T-helper 9 cell (primary cell): ENCODE results near the gene SDK1.
"Not testable (repeated sequence)": the region's sequence is repeated elsewhere in the genome, so short reads cannot be mapped to it uniquely, and the experiment has no call there.

Experiments used
- DNase-seq: peaks from one replicate; pipeline ENCODE4 v3.0.0-alpha.2; 2020

SDK1 gene

DNA sequence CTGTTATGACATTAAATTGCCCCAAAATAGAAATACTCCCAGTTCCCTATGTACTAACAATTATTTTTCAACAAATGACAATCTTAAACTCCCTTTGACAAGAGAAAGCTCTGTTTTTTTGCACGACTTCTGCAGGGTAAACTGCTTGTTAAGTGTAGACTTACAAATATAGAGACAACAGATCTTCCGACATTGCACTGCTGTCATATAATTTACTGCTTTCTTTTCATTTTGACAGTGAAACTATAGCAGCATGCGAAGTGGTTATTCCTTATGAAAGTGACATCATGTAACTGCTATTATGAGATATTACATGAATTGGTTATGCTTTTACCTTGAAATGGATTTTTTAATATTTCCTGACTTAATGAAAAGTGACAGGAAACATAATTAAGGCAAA is 659.9 kb downstream of the SDK1 start:
- DNase-seq: no peak

DNA sequence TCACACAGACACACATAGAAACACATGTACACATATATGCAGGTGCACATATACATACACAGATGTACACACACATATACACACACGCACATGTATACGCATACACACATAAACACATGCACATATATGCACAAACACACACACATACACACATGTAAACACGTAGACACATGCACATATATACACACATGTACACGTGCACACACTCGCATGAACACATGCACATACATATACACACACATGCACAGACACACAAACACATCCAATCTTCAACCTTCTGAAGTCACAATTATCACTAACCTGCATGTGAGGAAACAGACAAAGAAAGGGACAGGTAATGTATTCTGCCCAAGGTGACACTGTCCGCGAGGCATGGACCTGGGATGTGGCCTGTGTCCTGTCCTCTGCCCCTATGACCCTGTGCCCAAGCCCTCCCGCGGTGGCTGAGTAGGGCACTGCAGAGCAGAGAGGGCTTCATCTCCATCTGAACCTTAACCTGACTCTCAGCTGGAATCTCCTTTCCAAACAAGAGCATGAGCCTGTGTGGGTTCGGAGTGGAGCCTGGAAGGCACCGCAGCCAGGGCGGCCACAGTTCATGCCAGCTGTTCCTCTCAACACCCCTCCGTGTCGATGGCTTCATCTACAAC is 660.9 kb downstream of the SDK1 start:
- DNase-seq: no peak

DNA sequence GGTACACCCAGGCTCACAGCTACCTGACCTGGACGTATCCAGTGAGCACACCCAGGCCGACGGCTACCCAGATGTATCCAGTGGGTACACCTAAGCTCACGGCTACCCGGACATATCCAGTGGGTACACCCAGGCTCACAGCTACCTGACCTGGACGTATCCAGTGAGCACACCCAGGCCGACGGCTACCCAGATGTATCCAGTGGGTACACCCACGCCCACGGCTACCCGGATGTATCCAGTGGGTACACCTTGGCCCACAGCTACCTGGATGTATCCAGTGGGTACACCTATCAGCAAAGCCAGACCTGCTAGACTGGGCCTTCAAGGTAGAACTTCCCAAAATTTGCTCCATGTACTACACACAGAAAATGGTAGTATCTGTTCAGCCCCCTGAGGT is 662.7 kb downstream of the SDK1 start:
- not testable (repeated sequence) for DNase-seq

DNA sequence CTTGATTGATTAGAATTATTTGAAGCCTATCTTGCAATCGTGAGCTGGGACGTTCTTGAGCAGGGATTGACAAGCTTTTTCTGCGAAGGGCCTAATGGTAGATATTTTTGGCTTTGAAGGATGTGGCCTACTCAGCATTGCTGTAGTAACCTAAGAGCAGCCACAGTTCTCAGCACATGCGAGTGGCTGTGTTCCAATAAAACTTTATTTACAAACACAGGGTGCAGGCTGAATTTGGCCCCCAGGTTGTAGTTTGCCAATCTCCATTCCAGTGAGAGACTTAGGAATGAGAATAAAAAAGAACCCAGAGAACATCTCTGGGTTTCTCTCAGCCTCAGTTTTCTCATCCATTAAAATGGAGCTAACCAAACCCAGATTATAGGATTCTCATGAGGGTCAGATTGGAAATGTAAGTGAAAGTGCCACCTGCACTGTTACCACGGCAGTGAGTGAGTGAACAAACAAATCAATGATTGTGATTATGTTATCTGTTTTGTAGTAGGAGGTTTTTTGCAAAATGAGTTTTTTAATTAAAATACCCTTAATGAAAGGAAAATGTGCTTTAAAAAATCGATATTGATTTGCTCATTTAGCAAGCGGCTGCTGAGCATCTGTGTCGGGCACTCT is 664.0 kb downstream of the SDK1 start:
- DNase-seq: no peak

DNA sequence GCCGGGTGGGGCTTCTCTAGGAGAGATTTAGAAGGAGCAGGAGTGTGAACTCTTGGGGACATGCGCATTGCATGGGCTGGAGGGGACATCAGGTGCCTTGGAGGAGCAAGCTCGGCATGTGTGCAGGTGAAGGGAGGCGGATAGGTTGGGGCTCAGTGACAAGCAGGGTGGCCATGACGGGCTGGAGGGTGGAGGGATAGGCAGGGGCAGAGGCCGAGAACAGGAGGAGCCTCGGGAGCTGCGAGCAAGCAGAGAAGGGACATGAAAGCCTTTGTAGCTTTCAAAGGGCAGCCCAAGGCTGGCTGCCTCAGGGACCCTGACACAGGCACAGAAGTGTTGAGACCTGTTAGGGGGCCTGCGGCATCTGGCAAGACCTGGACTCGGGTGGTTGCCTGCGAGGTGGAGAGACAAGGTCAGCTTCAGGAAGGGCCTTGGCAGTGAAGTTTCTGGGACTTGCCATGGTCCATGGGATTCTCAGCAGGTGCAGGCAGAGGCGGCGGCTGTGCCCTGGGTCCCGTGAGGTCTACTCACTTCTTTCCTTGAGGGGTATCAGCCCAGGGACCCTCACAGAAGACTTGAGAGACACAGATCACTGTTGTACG is 664.8 kb downstream of the SDK1 start:
- no peak for DNase-seq

DNA sequence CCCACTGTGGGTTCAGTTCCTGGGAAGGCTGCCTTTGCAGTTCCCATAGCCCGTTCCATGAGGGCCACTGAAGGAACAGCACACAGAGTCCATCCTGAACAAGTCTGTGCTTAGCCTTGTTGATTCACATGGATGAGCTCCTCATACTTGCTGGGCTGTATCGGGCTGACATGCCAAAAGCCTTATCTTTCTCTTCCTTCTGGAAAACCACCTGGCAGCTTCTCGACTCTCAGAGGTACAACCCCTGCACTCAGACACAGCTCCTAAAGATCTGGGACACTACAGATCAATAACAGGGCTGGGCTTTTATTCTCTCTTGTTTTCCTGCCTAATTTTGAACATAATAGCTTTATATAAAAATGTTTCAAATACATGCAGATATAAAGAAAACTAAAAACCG is 667.2 kb downstream of the SDK1 start:
- no peak for DNase-seq

DNA sequence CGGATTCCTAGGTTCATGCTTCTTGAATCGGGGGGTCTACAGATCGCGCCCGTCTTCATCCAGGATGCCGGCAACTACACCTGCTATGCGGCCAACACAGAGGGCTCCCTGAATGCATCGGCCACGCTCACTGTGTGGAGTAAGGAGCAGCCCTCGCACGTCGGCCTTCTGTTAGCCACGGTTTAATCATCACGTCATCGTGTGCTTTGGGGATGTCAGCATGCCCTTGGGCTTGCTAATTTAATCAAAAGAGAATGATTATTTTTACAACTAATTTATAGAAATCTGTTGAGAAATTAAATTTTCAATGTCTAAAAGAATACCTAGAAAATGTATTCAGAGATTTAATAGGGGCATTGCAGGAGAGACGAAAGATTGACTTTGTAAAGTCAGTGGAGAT is 668.2 kb downstream of the SDK1 start:
- DNase-seq: no peak

DNA sequence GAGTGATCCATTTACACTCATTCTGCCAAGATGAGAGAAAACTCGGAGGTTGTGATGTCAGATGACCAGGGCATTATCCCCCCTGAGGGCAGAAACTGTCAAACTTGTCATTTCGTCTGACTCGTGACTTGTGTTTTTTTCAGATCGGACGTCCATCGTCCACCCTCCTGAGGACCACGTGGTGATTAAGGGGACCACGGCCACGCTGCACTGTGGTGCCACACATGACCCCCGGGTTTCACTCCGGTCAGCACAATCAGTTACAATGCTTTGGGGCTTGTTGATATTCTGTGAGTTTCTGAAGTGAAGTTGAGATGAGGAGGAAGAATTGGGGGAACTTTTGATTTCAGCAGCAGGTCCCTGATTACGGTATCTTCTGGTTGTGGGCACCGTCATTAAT is 670.3 kb downstream of the SDK1 start:
- no peak for DNase-seq

DNA sequence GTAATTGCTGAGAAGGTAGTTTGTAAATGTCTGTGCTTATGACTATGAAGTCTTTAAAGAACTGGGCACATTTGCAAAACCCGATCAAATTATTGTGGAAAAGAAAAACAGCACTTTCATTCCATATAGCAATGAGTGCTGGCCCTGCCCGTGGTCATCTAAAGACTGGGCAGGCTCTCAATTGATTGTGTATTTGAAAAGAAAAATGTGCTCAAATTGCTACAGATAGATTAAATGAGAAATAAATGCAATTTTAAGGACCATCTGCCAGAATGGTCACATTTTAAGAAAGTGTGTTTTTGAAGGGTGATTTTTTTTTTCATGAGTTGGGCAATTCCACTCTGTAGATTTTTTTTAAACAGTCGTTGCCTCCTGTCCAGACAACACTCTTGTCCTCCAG is 672.2 kb downstream of the SDK1 start:
- no peak for DNase-seq

DNA sequence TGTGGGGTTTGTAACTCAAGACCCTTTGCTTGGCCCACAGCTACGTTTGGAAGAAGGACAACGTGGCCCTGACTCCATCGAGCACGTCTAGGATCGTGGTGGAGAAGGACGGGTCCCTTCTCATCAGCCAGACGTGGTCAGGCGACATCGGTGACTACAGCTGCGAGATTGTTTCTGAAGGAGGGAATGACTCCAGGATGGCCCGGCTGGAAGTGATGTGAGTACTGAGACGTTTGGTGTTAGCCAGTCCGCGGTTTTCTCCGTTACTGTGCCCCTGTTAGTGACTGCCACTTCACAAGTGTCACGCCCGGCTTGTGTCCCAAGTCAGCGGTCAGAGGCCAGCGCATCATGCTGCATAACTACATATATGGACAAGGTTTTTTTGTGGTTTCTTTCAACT is 673.3 kb downstream of the SDK1 start:
- DNase-seq: no peak

DNA sequence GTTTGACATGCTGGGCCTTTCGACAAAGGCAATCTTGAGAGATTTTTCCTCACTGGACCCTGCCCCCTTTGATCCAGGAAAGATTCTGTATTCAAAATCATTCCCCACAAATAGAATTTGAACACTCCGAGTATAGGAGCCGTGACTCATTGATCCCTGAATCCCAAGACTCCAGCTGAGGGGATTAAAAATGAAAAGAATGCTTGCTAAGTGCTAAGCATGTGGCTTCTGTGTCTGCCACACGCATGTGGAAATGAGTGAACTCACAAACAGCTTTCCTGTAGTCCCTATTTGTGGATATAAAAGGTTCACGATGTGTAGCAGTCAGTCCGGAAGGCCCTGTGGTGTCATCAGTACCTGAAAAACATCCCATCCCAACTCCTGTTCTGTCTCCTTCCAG is 674.3 kb downstream of the SDK1 start:
- no peak for DNase-seq

DNA sequence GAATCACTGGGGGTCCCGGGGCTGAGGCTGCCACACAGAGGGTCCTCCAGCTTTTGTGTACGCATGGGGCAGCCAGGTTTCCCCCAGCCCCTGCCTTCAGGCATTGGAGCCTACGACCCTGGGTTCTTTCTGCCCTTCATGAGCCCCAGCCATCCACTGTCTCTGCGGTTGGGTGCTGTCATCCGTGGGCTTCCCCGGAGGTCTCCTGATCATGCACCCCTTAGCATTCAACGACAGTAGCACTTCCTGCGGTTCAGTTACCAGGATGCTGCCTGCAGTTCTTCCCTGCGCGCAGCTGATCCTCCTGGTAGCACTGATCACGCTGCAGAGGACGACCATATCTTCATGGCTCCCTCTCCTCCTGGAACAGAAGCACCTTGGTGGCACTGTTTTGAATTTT is 676.3 kb downstream of the SDK1 start:
- no peak for DNase-seq

DNA sequence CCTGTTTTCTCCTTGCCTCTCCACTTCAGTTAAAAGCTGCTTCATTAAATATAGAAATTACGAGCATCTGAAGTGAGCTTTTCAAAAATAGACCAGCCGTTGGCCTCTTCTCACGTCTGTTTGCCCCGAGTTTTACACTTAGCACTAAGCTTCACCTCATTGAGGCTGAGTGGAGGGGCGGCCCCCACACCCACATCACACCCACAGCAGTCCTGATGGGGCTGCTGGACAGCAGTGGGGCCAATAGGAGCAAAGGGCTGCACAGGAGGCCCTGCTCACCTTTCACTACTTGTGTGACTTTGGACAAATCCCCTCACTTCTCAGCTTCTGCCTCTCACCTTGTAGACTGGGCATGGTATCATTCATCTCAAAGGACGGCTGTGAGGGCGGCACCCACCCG is 677.8 kb downstream of the SDK1 start:
- no peak for DNase-seq

DNA sequence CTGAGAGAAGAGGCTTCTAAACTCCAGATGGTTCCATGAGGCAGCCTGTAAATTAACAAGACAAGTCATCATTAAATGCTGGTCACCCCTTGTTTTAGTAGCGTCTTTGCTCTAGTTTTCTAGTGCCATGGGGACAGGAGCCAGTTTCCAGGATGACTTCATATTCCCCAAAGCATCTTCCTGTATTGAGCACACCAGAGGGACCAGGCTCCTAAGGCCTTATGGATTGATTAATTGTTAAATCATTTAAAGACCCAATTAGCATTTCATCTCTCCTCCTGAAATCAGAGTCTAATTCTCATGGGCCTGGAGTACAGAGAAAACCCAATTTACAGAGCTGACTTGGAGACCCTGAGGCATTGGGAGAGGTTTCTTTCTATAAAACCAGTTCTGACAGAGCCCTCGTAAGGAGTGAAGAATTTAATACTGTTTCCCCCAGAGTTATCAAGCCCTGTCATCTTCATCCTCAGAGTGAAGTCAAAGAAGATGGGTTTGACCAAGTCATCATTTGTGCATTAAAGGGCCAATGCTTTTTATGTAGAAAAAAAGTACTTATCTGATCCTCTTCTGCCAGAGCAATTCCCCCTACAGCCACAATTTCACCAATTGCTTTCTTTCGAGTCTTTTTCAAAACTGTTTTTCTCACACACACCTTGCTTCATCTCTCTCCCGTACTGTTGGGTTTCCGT is 678.7 kb downstream of the SDK1 start:
- DNase-seq: no peak

DNA sequence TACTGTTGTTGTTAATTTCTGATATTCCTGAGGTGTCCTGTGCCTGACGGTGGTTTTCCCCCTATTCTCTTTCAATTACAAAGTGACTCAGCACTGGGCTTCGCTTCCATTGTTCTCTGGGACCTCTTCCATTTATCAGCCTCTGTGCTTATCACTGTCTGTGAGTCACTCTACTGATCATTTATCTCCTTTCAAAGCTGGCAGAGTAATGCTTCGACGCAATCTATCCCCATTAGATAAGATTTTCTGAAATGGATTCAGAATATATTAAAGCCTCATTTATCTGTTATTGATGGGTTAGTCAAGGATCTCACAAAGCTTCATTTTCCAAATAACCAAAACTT is 679.2 kb downstream of the SDK1 start:
- no peak for DNase-seq

DNA sequence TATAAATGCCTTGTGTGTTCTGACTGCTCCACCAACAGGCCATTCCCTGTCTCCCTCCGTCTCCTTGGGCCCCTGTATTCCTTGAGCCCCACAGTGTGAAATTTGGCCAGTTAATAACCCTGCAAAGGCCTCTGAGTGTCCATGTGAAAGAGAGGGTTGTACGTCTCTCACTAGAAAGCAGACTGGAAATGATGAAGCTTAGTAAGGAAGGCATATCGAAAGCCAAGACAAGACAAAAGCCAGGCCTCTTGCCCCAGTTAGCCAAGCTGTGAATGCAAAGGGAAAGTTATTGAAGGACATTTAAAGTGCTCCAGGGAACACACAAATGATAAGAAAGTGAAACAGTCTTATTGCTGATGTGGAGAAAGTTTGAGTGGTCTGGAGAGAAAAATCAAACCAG is 680.2 kb downstream of the SDK1 start:
- DNase-seq: no peak

DNA sequence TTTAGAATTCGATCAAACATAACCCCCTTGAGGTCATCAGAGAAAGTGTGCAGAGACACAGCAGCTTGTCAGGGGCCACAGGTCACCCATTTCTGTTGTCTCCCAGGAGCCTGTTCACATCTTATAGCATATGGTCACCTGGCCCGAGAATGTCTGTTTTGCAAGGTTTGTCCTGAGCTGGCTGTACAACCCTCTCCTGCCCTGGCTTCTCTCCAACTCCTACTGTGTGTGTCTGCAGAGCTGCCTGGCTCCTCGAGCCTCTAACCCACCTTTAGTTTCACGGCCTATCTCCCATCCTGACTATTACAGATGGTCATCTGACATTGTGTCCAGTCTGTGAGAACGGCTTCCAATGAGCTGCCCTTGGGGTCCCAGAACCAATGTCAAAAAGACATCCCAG is 683.4 kb downstream of the SDK1 start:
- DNase-seq: no peak

DNA sequence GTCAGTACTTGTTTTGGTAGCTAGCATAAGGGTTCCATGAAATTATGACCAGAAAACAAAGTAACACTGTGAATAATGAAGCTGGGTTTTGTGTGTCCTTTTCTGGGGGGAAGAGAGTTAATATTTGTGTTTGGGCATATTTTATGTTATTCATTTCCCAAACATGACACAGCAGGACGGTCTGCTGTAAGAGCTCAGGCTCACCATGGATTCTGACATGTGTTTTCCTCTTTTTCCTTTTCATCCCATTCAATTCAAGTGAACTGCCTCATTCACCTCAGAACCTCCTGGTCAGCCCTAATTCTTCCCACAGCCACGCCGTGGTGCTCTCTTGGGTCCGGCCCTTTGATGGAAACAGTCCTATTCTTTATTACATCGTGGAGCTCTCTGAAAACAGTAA is 685.9 kb downstream of the SDK1 start:
- DNase-seq: no peak

DNA sequence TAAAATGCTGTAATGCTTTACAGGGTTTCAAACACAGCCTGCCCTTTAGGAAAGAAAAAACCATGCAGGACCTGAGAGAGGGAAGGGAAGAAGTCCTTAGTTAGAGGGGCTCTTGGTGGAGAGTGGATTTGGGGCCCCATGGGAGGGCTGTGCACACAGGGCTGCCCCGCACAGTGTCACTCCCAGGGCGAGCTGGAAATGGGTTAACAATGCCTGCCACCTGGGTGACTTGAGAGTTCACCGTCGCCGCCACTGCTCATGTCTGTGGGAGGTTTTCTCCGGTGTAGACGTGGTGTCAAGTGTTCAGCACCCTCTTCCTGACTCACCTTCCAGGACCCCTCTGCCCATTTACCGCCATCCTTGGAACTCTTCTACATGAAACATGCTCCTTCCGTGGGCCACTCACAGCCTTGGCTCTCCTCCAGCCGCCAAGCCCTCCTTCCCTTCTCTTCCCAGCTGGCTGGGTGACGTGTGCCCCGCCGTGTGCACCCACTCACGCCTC is 686.4 kb downstream of the SDK1 start:
- no peak for DNase-seq

DNA sequence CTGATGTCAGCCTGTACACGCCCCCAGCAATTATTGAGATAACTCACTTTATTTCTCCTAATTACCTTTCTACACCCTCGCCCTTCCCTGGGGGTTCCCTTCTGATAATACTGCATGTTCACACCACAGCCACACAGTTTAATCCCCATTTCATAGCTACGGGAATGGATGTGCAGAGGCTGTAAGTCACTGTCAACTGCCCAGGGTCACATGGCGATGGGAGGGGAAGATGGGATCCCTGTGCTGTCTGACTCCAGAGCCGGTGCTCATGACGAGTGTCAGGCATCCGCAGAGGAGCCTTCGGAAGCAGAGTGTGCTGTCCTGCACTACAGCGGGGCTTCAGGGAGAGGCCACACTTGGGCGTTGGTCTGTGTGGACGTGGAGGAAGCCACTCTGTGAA is 688.7 kb downstream of the SDK1 start:
- no peak for DNase-seq

DNA sequence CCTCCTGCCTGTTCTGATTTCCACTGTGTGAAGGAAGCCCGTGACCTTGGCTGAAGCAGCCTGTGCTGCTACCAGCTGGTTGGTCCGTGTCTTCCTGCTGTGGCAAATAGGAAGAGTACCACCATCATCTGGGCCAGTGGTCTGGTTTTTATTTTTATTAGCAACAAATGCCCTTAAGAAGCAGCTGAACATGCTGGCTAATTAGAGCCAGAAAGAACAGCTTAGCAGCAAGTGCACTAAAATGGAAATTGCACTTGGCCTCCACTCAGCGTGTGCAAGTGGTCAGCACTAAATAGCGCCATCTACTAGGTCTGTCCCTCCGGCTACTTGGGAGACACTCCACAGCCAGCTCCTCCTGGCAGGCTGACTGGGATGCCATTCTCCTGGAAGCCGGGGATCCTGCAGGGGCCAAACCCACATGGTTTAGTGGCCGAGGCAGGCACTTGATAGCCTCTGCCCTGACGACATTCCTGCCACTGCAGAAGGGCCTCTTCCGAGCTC is 690.7 kb downstream of the SDK1 start:
- no peak for DNase-seq

DNA sequence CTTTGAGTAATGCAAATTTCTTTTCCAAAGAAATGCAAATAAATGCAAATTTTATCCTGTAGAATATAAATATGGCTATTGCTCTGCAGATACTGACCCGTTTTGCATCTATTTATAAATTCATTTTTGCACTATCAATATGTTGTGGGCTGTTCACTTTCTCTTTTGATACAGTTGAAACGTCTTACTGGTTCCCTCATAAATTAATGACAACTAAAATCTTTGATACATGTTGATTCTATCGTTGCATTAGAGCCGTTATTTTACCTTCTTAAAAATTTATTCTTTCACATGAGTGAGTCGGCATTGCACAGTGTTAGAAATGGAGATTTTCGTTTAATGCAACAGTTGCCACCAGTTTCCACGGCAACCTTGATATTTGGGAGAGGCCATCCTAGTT is 691.8 kb downstream of the SDK1 start:
- DNase-seq: no peak

DNA sequence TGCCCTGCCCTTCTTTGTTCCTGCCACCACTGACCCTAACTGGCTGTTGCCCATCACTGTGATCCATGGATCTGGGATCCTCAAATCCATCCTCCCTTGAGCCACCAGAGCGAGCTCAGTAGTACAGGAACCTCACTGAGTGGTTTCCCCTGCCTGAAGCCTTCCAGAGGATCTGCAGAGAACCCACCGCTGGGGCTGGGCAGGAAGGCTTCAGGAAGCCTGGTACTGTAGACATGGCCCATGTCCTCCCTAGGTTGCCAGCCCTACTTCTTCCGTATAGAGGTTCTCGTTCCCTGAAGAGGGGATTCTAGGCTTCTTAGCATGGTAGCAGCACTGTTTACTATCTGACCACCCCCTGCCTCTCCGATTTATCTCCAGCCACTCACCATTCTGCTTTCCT is 693.7 kb downstream of the SDK1 start:
- no peak for DNase-seq

DNA sequence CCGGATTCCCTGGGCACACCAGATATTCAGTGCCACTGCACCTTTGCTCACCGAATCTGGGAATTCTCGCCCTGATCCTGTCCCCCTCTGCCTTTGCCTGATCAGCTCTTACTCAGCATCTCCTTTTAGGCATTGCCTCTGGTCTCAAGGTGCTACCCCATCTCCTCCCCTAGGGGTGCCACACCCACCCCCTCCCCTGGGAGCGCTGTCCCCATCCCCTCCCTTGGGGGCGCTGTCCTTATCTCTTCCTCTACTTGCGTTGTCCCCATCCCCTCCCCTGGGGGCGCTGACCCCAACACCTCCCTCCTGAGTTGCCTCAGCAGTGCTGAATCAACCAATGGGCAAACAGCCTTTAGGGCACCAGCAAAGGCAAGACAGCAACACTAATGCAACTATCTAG is 694.1 kb downstream of the SDK1 start:
- no peak for DNase-seq
